Measurements from ENCODE around the gene RHBDF1. TPM values are rescaled to one million over a fixed set of nuclear protein-coding genes. Genes with fewer than 3 reads are reported as not detected.

RHBDF1 gene
- total and polyA plus RNA-seq, 10 of the 15 experiments (the other 5 are each of a cell fraction or from before 2014, with no cell fraction given) = 0.04 to 0.85 (median 0.36) TPM; not detected in 3

- ChIA-PET RAD21 (ENCODE audit: unreplicated experiment) (interaction anchor here (6.5 kb wide), 1 partner anchor 29 kb away, joined by 132 read pairs; no protein-coding TSS in a partner anchor), SMC1A (ENCODE audit: uncharacterized antibody, unreplicated experiment) (interaction anchor here (6.4 kb wide), 1 partner anchor 28 kb away, joined by 77 read pairs; no protein-coding TSS in a partner anchor), POLR2A (interaction anchor here (2.7 kb wide), 1 partner anchor 29 kb away, joined by 18 read pairs; no protein-coding TSS in a partner anchor), CTCF (interaction anchor here (5.8 to 14.2 kb wide), 3 partner anchors 11 to 38 kb away, joined by 36 to 319 read pairs (median 52); partner anchors contain the start of gene MPG)
- DNase-seq (ENCODE audit: low read depth, low spot score) (no peak), FAIRE-seq (no peak), ATAC-seq (no peak)
- 37% methylated on average over 10 of the region's 10 CpGs for WGBS (ENCODE audit: insufficient coverage, insufficient replicate concordance, low lambda C conversion rate, missing lambda C conversion rate)
- H3K9ac ChIP-seq (ENCODE audit: control insufficient read depth, insufficient read depth, low read length) = no peak overlapping the region
- intact Hi-C loops (cut with micrococcal nuclease; ENCODE audit: unreplicated experiment) = no loop called here
- no peak overlapping the region for H2AFZ ChIP-seq (ENCODE audit: control insufficient read depth, low read depth, low read length)
- H3K4me3 ChIP-seq = no peak overlapping the region
- H3K4me2 ChIP-seq (ENCODE audit: control insufficient read depth, insufficient read depth) = no peak overlapping the region
- peaks cover 0 to 7% of the 10 kb centered on the region in 2 experiments; a peak in 3 of 4 replicates for H3K27me3 ChIP-seq (replicated peaks in 1 of 2; ENCODE audit: control insufficient read depth in 2 of 2, insufficient read depth in 2 of 2, low read length in 1 of 2)
- H3K27ac ChIP-seq (ENCODE audit: control insufficient read depth, insufficient read depth) = no peak overlapping the region
- H4K20me1 ChIP-seq (ENCODE audit: control insufficient read depth, insufficient read depth) = no peaks in the 10 kb centered on the region
- no peaks in the 10 kb centered on the region for H3K4me1 ChIP-seq (ENCODE audit: control insufficient read depth, insufficient read depth, low read length)
- no peaks in the 10 kb centered on the region for H3K9me3 ChIP-seq (replicated peaks; ENCODE audit: control insufficient read depth, insufficient read depth, low read length)
- in situ Hi-C loops (cut with MboI) = no loop called here
- H3K79me2 ChIP-seq (ENCODE audit: control insufficient read depth, insufficient read depth, low read length) = no peaks in the 10 kb centered on the region
- H3K36me3 ChIP-seq (ENCODE audit: control insufficient read depth in 2 of 2, insufficient read depth in 2 of 2, low read length in 1 of 2) = no peaks in the 10 kb centered on the region
- no TSS peak for BruUV-seq (replicated peaks)
- TF ChIP-seq ZNF592 (IDR thresholded peaks at IDR 0.05) (no peak), JUND (IDR thresholded peaks at IDR 0.05; ENCODE audit: low read depth, low read length) (no peak), MXI1 (IDR thresholded peaks at IDR 0.05; ENCODE audit: low read depth, low read length) (no peak), TAF1 (IDR thresholded peaks at IDR 0.05; ENCODE audit: borderline replicate concordance, low read depth, low read length) (no peak), ATF7 (IDR thresholded peaks at IDR 0.05; ENCODE audit: low read depth) (no peak), E4F1 (IDR thresholded peaks at IDR 0.05; ENCODE audit: borderline replicate concordance, partially characterized antibody) (no peak), IKZF1 (conservative IDR thresholded peaks at IDR 0.05) (no peak), ZSCAN29 (IDR thresholded peaks at IDR 0.05) (no peak), SMARCA5 (IDR thresholded peaks at IDR 0.05) (no peak), NKRF (conservative IDR thresholded peaks at IDR 0.05) (no peak), ETV6 (conservative IDR thresholded peaks at IDR 0.05 in 1 of 2, IDR thresholded peaks at IDR 0.05 in 1 of 2; ENCODE audit: borderline replicate concordance in 1 of 2, low read depth in 1 of 2) (no peak), BCL3 (IDR thresholded peaks at IDR 0.05; ENCODE audit: borderline replicate concordance, insufficient read depth, low read depth, low read length, poor library complexity, severe bottlenecking) (no peak), PAX8 (IDR thresholded peaks at IDR 0.05) (no peak)
Measured at GRCh38 chr16:67183-67791, 5.1 kb downstream of the RHBDF1 start.
